IMR-90 (cell line): ENCODE results near the gene UPK2. TPM values are rescaled to one million over a fixed set of nuclear protein-coding genes. Genes with fewer than 3 reads are reported as not detected.

Source experiments
- ATAC-seq: fragments of 200-7000 bp; cut with Tn5 transposase; 2 replicates; pipeline ENCODE4 v1.9.1; 2020; ENCODE audit warnings: low read depth, mild to moderate bottlenecking, moderate library complexity
- BruUV-seq: library from RNA; stranded (reverse); fragments of 400-500 nt; replicated peaks from 2 replicates; lab custom pipeline; 2021; lab: Mats Ljungman, UMichigan
- CTCF ChIA-PET: fragments of 300-600 bp; formaldehyde crosslinking; extraction: SDS; loops from one replicate; lab custom pipeline; 2021; ENCODE audit warnings: antibody characterized with exemption; lab: Yijun Ruan, JAX
- POLR2A ChIA-PET: fragments of 300-600 bp; sonication (Branson Sonifier 250); formaldehyde crosslinking; loops from one replicate; lab custom pipeline; 2022; ENCODE audit warnings: antibody characterized with exemption; ENCODE audit not compliant: unreplicated experiment; lab: Charles Lee
- DNase-seq: peaks from one replicate; pipeline ENCODE4 v3.0.0; 2013
- H2AFZ ChIP-seq: replicated peaks from 2 replicates; pipeline ENCODE3; 2013; ENCODE audit warnings: low read length, mild to moderate bottlenecking; ENCODE audit not compliant: poor library complexity
- H2AK5ac ChIP-seq: 2 replicates; pipeline ENCODE4 v1.6.1; 2013; ENCODE audit warnings: low read depth, low read length, inconsistent platforms
- H2AK9ac ChIP-seq: replicated peaks from 2 replicates; pipeline ENCODE3; 2013; ENCODE audit warnings: mild to moderate bottlenecking, low read depth, low read length, moderate library complexity; ENCODE audit not compliant: poor library complexity
- H2BK120ac ChIP-seq: 2 replicates; pipeline ENCODE4 v1.6.1; 2013; ENCODE audit warnings: low read depth, low read length, inconsistent platforms
- H2BK15ac ChIP-seq: 3 replicates; pipeline ENCODE4 v1.6.1; 2013; ENCODE audit warnings: low read depth, low read length, inconsistent platforms
- H2BK20ac ChIP-seq: 2 replicates; pipeline ENCODE4 v1.6.1; 2013; ENCODE audit warnings: low read depth, mild to moderate bottlenecking, inconsistent platforms, low read length, moderate library complexity
- H2BK5ac ChIP-seq: 2 replicates; pipeline ENCODE4 v1.6.1; 2013; ENCODE audit warnings: mild to moderate bottlenecking, low read depth, low read length, inconsistent platforms; ENCODE audit not compliant: poor library complexity, severe bottlenecking
- H3K14ac ChIP-seq: replicated peaks from 2 replicates; pipeline ENCODE4 v1.6.1; 2013; ENCODE audit warnings: low read depth, low read length, inconsistent platforms
- H3K18ac ChIP-seq: 2 replicates; pipeline ENCODE4 v1.6.1; 2013; ENCODE audit warnings: low read depth, low read length, control low read depth
- H3K23ac ChIP-seq: 2 replicates; pipeline ENCODE4 v1.6.1; 2013; ENCODE audit warnings: low read depth, low read length, inconsistent platforms
- H3K27ac ChIP-seq: 2 replicates; pipeline ENCODE4 v1.5.1; 2013; ENCODE audit warnings: mild to moderate bottlenecking, control low read depth, low read length; ENCODE audit not compliant: insufficient read depth
- H3K27me3 ChIP-seq: 2 replicates; pipeline ENCODE4 v1.6.1; 2013; ENCODE audit warnings: low read length; ENCODE audit not compliant: control insufficient read depth, insufficient read depth
- H3K36me3 ChIP-seq: 2 replicates; pipeline ENCODE4 v1.6.1; 2013; ENCODE audit warnings: low read length, mixed read lengths; ENCODE audit not compliant: control insufficient read depth, insufficient read depth
- H3K4ac ChIP-seq: 2 replicates; pipeline ENCODE4 v1.6.1; 2013; ENCODE audit warnings: low read depth, low read length, inconsistent platforms
- H3K4me1 ChIP-seq: 2 replicates; pipeline ENCODE4 v1.6.1; 2013; ENCODE audit warnings: low read length, mixed read lengths; ENCODE audit not compliant: control insufficient read depth, insufficient read depth
- H3K4me2 ChIP-seq: 2 replicates; pipeline ENCODE4 v1.6.1; 2013; ENCODE audit warnings: low read depth, mild to moderate bottlenecking, control low read depth, low read length, moderate library complexity
- H3K4me3 ChIP-seq: 2 replicates; pipeline ENCODE4 v1.5.1; 2013; ENCODE audit warnings: low read depth, mild to moderate bottlenecking, control low read depth, low read length, moderate library complexity; ENCODE audit not compliant: insufficient read depth
- H3K56ac ChIP-seq: 2 replicates; pipeline ENCODE4 v1.6.1; 2013; ENCODE audit warnings: low read length, inconsistent platforms; ENCODE audit not compliant: insufficient read depth; ENCODE audit errors: extremely low read depth
- H3K79me1 ChIP-seq, 2 experiments: 2 replicates each; pipeline ENCODE4 v1.6.1; 2013; ENCODE audit warnings: low read length in 2 of 2, inconsistent platforms in 1 of 2, low read depth in 1 of 2
- H3K9ac ChIP-seq: 2 replicates; pipeline ENCODE4 v1.6.1; 2013; ENCODE audit warnings: low read depth, low read length, control low read depth
- H3K9me1 ChIP-seq: 2 replicates; pipeline ENCODE4 v1.6.1; 2013; ENCODE audit warnings: low read length, inconsistent platforms; ENCODE audit not compliant: insufficient read depth
- H3K9me3 ChIP-seq: 2 replicates; pipeline ENCODE4 v1.6.1; 2013; ENCODE audit warnings: low read length; ENCODE audit not compliant: control insufficient read depth, insufficient read depth
- H4K20me1 ChIP-seq: 2 replicates; pipeline ENCODE4 v1.6.1; 2013; ENCODE audit warnings: low read length, inconsistent platforms; ENCODE audit not compliant: insufficient read depth
- H4K5ac ChIP-seq: 2 replicates; pipeline ENCODE4 v1.6.1; 2013; ENCODE audit warnings: mild to moderate bottlenecking, low read depth, low read length, control low read depth
- H4K8ac ChIP-seq, 2 experiments: 2 replicates each; pipeline ENCODE4 v1.6.1; 2013; ENCODE audit warnings: low read depth in 2 of 2, low read length in 2 of 2, control low read depth in 1 of 2, inconsistent platforms in 1 of 2
- H4K91ac ChIP-seq: 2 replicates; pipeline ENCODE4 v1.6.1; 2013; ENCODE audit warnings: low read depth, low read length, inconsistent platforms; ENCODE audit not compliant: insufficient read depth
- BHLHE40 ChIP-seq: fragments of 150-350 bp; IDR thresholded peaks from 2 replicates; pipeline ENCODE4 v1.6.1; 2016; ENCODE audit warnings: mild to moderate bottlenecking, low read depth, low read length
- CEBPB ChIP-seq: IDR thresholded peaks from 2 replicates; pipeline ENCODE4 v1.6.1; 2012; ENCODE audit warnings: low read depth, low read length, improper control_type of control experiment
- CHD1 ChIP-seq: IDR thresholded peaks from 2 replicates; pipeline ENCODE4 v1.6.1; 2012; ENCODE audit warnings: low read depth, low read length, improper control_type of control experiment
- CTCF ChIP-seq: conservative IDR thresholded peaks from 2 replicates; pipeline ENCODE4 v1.5.1; 2012; ENCODE audit warnings: mild to moderate bottlenecking, low read depth, low read length, improper control_type of control experiment
- ELK1 ChIP-seq: fragments of 150-350 bp; IDR thresholded peaks from 2 replicates; pipeline ENCODE4 v1.6.1; 2016; ENCODE audit warnings: low read depth, mild to moderate bottlenecking, low read length, moderate library complexity, borderline replicate concordance
- FOS ChIP-seq: fragments of 150-350 bp; IDR thresholded peaks from 2 replicates; pipeline ENCODE4 v1.6.1; 2016; ENCODE audit warnings: low read depth, low read length
- MAFK ChIP-seq: IDR thresholded peaks from 2 replicates; pipeline ENCODE4 v1.6.1; 2012; ENCODE audit warnings: low read depth, low read length, improper control_type of control experiment
- MAZ ChIP-seq: IDR thresholded peaks from 2 replicates; pipeline ENCODE4 v1.6.1; 2012; ENCODE audit warnings: low read depth, mild to moderate bottlenecking, low read length, improper control_type of control experiment, moderate library complexity, borderline replicate concordance
- MXI1 ChIP-seq: IDR thresholded peaks from 2 replicates; pipeline ENCODE4 v1.6.1; 2012; ENCODE audit warnings: low read depth, mild to moderate bottlenecking, low read length, moderate library complexity, borderline replicate concordance
- POLR2A ChIP-seq: IDR thresholded peaks from 2 replicates; pipeline ENCODE4 v1.6.1; 2012; ENCODE audit warnings: mild to moderate bottlenecking, low read depth, low read length
- RCOR1 ChIP-seq: IDR thresholded peaks from 2 replicates; pipeline ENCODE4 v1.6.1; 2012; ENCODE audit warnings: mild to moderate bottlenecking, low read length, improper control_type of control experiment; ENCODE audit not compliant: insufficient replicate concordance
- RFX5 ChIP-seq: IDR thresholded peaks from 2 replicates; pipeline ENCODE4 v1.8.0; 2012; ENCODE audit warnings: low read depth, mild to moderate bottlenecking, low read length, moderate library complexity
- USF2 ChIP-seq: fragments of 150-350 bp; IDR thresholded peaks from 2 replicates; pipeline ENCODE4 v1.6.1; 2017; ENCODE audit warnings: mild to moderate bottlenecking, antibody characterized with exemption, low read length, low read depth
- WGBS, 2 experiments: methylation state at CpG; one replicate each; pipeline versions ENCODE4 v1.1.5 to v1.1.7; 2013; ENCODE audit warnings: missing lambda C conversion rate in 2 of 2; ENCODE audit not compliant: insufficient read length in 1 of 2; ENCODE audit errors: extremely low coverage in 2 of 2; 5-methylcytosine and 5-hydroxymethylcytosine counted together
- dilution Hi-C: fragments of 300-500 bp; cut with HindIII; formaldehyde crosslinking; loops from one replicate; pipeline ENCODE4 v1.14.3; 2018; ENCODE audit warnings: low sequenced_read_pairs; ENCODE audit not compliant: unreplicated experiment
- in situ Hi-C: fragments of 300-500 bp; cut with MboI; formaldehyde crosslinking; loops from 3 replicates; pipeline ENCODE4 v1.14.3; 2019; ENCODE audit warnings: low sequenced_read_pairs, inconsistent platforms, mixed read lengths
- intact Hi-C: fragments of 100-400 bp; cut with micrococcal nuclease; formaldehyde crosslinking; loops from 2 replicates; pipeline ENCODE4 v1.10.0; 2022
- polyA plus RNA-seq, 3 experiments: library from polyadenylated mRNA; depleted of rRNA; stranded (reverse); fragments of >200 nt; gene quantifications; 2 replicates each; pipeline ENCODE4 v1.2.3, GENCODE V29; 2012; ENCODE audit warnings: low replicate concordance in 1 of 3
- total RNA-seq: library from RNA; depleted of rRNA; stranded (reverse); fragments of >200 nt; gene quantifications from 2 replicates; pipeline ENCODE4 v1.2.3, GENCODE V29; 2012

UPK2 gene
- total and polyA plus RNA-seq, 2 of the 4 experiments (the other 2 are of a cell fraction): 0.26 TPM; not detected in 1

- Histone ChIP-seq H3K9me3 (no peaks in the 10 kb centered on the region), H2BK15ac (peak overlapping the region; percentile 23; the same call in 2 of the 3 replicates), H2AK5ac (peak overlapping the region; percentile 97), H3K79me1 (peaks cover 8 to 44% of the 10 kb centered on the region in 2 experiments; a peak in 3 of 4 replicates), H2AK9ac (peak overlapping the region; percentile 98), H3K4me2 (peak overlapping the region; percentile 91), H3K4ac (peak overlapping the region; percentile 97), H3K14ac (peak overlapping the region; percentile 99), H4K20me1 (peaks cover 59% of the 10 kb centered on the region), H3K4me3 (peak overlapping the region; percentile 99), H2BK120ac (peak overlapping the region; percentile 81), H4K5ac (peak overlapping the region; percentile 22; the same call in 1 of the 2 replicates), H4K8ac (peak overlapping the region; percentile 11 to 78; a peak in 2 of 4 replicates), H3K9me1 (no peaks in the 10 kb centered on the region), H3K18ac (peak overlapping the region; percentile 39), H3K27ac (peak overlapping the region; percentile 99), H3K9ac (peak overlapping the region; percentile 100), H2BK20ac (peak overlapping the region; percentile 18; the same call in 1 of the 2 replicates), H3K56ac (peak overlapping the region; percentile 78), H3K23ac (peak overlapping the region; percentile 99), H4K91ac (peak overlapping the region; percentile 94), H2AFZ (peak overlapping the region; percentile 73), H2BK5ac (peak overlapping the region; percentile 92), H3K4me1 (peaks cover 20% of the 10 kb centered on the region), H3K27me3 (no peaks in the 10 kb centered on the region), H3K36me3 (no peaks in the 10 kb centered on the region)
- WGBS, 2 experiments: 23% methylated on average over 4 of the region's 7 CpGs; no CpG with 5 or more reads in 1 of the 2 experiments
- DNase-seq (no peak), ATAC-seq (no peak)
- no TSS peak for BruUV-seq
- CTCF ChIA-PET: interaction anchor here (0.8 to 1.6 kb wide), 2 partner anchors 133 to 234 kb away, joined by 3 to 4 read pairs; partner anchors contain the start of gene DDX6
- intact Hi-C loops: loop anchor here (1.0 kb wide), 1 partner anchor 15 kb away; no protein-coding TSS in a partner anchor
- in situ Hi-C loops: no loop called here
- dilution Hi-C loops: no loop called here
- POLR2A ChIA-PET: interaction anchor here (0.6 to 1.0 kb wide), 3 partner anchors 14 to 131 kb away, joined by 3 to 7 read pairs (median 5); no protein-coding TSS in a partner anchor
- TF ChIP-seq MAFK (no peak), USF2 (no peak), BHLHE40 (no peak), RFX5 (no peak), MAZ (no peak), ELK1 (no peak), CHD1 (no peak), MXI1 (no peak), RCOR1 (no peak), CEBPB (no peak), FOS (no peak), POLR2A (no peak), CTCF (no peak)
Observed at GRCh38 chr11:118923721-118924587, 32.1 kb upstream of the UPK2 start.
